HCT116 (cell line): ENCODE measurements around the gene MYBPC3.

Experiments
- EZH2 ChIP-seq: fragments of 200-600 bp; sonication (generic); IDR thresholded peaks from 2 replicates; pipeline ENCODE4 v1.6.1; 2017; ENCODE audit warnings: antibody characterized with exemption, mixed run types
- JUND ChIP-seq: IDR thresholded peaks from 2 replicates; pipeline ENCODE4 v1.6.1; 2012
- POLR2A ChIP-seq: IDR thresholded peaks from 2 replicates; pipeline ENCODE4 v1.7.0; 2011; ENCODE audit warnings: borderline replicate concordance; ENCODE audit not compliant: insufficient read depth, insufficient read length; ENCODE audit errors: extremely low read depth
- POLR2AphosphoS5 ChIP-seq: IDR thresholded peaks from 2 replicates; pipeline ENCODE4 v1.6.1; 2011; ENCODE audit warnings: mild to moderate bottlenecking, low read depth, low read length, moderate library complexity
- TF ChIP-seq, protein P1 (sequence below), 3 experiments: fragments of 200-600 bp in 1 of 3; sonication (generic) in 1 of 3; IDR thresholded peaks in 2 of 3; conservative IDR thresholded peaks in 1 of 3; 2 replicates each; pipeline ENCODE4 v1.5.1; 2012 to 2017; ENCODE audit warnings: low read depth in 2 of 3, low read length in 2 of 3, antibody characterized with exemption in 1 of 3, borderline replicate concordance in 1 of 3, control low read depth in 1 of 3, mild to moderate bottlenecking in 1 of 3, mixed read lengths in 1 of 3, mixed run types in 1 of 3, moderate library complexity in 1 of 3; ENCODE audit not compliant: insufficient read depth in 1 of 3

DNA sequence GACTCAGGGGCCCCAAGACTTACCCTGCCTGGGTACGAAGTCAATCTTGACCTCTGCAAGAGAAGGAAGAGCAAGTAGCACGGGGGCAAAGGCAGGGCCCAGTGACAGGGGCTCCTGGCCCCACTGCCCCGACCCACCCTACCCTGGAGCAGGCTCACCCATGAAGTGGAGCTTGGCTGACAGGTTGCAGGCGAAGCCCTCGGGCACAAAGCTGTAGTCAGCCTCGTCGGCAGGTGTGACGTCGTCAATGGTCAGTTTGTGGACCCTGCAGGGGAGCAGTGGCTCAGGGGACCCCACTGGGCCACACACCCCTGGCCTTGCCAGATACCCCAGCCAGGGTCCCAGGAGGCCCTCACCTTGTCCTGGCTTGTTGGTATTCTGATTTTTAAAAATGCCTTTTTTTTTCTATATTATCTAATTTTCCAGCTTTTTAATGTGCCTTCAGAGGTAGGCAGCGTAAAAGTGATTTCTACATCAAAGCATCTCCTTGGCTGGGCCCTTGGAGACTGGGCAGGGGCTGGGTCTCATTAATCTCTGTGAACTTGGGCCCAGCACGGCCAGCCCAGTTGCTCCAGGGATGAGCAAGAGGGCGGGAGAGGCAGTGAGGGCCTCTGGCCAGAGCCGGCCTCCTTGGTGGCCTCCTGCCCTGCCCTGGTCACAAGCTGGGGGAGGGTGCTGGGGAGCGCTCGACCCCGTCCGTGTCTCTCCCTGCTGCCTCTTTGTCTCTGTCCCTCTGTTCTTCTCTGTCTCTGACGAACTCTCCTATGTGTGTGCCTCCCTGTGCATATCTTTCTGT, 11.3 kb downstream of the MYBPC3 start:
- TF ChIP-seq POLR2A (no peak), JUND (no peak), EZH2 (no peak), POLR2AphosphoS5 (no peak)
- TF ChIP-seq, protein P1, sequence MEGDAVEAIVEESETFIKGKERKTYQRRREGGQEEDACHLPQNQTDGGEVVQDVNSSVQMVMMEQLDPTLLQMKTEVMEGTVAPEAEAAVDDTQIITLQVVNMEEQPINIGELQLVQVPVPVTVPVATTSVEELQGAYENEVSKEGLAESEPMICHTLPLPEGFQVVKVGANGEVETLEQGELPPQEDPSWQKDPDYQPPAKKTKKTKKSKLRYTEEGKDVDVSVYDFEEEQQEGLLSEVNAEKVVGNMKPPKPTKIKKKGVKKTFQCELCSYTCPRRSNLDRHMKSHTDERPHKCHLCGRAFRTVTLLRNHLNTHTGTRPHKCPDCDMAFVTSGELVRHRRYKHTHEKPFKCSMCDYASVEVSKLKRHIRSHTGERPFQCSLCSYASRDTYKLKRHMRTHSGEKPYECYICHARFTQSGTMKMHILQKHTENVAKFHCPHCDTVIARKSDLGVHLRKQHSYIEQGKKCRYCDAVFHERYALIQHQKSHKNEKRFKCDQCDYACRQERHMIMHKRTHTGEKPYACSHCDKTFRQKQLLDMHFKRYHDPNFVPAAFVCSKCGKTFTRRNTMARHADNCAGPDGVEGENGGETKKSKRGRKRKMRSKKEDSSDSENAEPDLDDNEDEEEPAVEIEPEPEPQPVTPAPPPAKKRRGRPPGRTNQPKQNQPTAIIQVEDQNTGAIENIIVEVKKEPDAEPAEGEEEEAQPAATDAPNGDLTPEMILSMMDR (IDR thresholded peaks at IDR 0.05 in 2 of 3, conservative IDR thresholded peaks at IDR 0.05 in 1 of 3; ENCODE audit: borderline replicate concordance in 1 of 3, insufficient read depth in 1 of 3, low read depth in 2 of 3, low read length in 2 of 3) = no peak
